GM12891 (cell line): ENCODE data around the gene BHLHA15.

ENCODE experiments used
- POLR2A ChIP-seq: IDR thresholded peaks from 2 replicates; pipeline ENCODE4 v1.6.1; 2011; ENCODE audit warnings: low read depth, low read length, control low read depth
- POLR2AphosphoS5 ChIP-seq: IDR thresholded peaks from 2 replicates; pipeline ENCODE4 v1.6.1; 2011; ENCODE audit warnings: low read depth, low read length, control low read depth
- TAF1 ChIP-seq: IDR thresholded peaks from 2 replicates; pipeline ENCODE4 v1.6.1; 2011; ENCODE audit warnings: low read depth, low read length, control low read depth

DNA sequence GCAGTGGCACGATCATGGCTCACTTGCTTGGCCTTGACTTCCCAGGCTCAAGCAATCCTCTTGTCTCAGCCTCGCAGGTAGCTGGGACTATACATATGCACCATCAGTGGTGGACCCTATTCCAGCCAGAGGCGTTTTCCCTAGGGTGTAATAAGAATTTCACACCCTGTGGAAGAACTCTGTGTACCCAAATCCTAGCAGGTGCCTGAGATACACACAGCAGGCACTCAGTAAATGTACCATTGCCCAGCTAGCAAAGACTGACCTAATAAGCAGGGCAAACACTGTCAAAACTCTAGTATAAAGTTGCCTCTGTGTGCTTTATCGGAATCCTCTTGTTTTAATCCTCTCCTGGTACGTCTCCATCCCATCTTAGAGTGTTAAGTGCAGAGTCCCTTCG is 33.7 kb upstream of the BHLHA15 start:
- TF ChIP-seq POLR2A (no peak), TAF1 (no peak), POLR2AphosphoS5 (no peak)
